ENCODE data around the gene DHRSX. TPM values are rescaled to one million over a fixed set of nuclear protein-coding genes. Genes with fewer than 3 reads are reported as not detected.

Gene DHRSX
- total and polyA plus RNA-seq, 2 of the 13 experiments (the other 11 are each of a cell fraction or from before 2014, with no cell fraction given), result 15.5 to 24.3 TPM

GRCh38 chrX:2497961-2498780, 2.6 kb downstream of the DHRSX start (continued):
- TF ChIP-seq, protein P1, sequence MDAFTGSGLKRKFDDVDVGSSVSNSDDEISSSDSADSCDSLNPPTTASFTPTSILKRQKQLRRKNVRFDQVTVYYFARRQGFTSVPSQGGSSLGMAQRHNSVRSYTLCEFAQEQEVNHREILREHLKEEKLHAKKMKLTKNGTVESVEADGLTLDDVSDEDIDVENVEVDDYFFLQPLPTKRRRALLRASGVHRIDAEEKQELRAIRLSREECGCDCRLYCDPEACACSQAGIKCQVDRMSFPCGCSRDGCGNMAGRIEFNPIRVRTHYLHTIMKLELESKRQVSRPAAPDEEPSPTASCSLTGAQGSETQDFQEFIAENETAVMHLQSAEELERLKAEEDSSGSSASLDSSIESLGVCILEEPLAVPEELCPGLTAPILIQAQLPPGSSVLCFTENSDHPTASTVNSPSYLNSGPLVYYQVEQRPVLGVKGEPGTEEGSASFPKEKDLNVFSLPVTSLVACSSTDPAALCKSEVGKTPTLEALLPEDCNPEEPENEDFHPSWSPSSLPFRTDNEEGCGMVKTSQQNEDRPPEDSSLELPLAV (CRISPR knock-in tag; conservative IDR thresholded peaks at IDR 0.05; ENCODE audit: low read depth), result no peak
- peak; percentile 85 for TF ChIP-seq CEBPB (IDR thresholded peaks at IDR 0.05; ENCODE audit: borderline replicate concordance, low read depth, low read length)
- TF ChIP-seq UBTF (CRISPR knock-in tag; IDR thresholded peaks at IDR 0.05), result no peak
- TF ChIP-seq ZKSCAN5 (CRISPR knock-in tag; IDR thresholded peaks at IDR 0.05), result no peak
- no peak for TF ChIP-seq ZFP36 (IDR thresholded peaks at IDR 0.05; ENCODE audit: borderline replicate concordance, low read depth, low read length, partially characterized antibody)
- TF ChIP-seq MAFK (conservative IDR thresholded peaks at IDR 0.05 in 1 of 2, IDR thresholded peaks at IDR 0.05 in 1 of 2; ENCODE audit: low read length in 2 of 2), result no peak
- peak; percentile 44; the same call in 1 of the 2 replicates for TF ChIP-seq IRF2 (CRISPR knock-in tag; IDR thresholded peaks at IDR 0.05)
- TF ChIP-seq SCMH1 (CRISPR knock-in tag; IDR thresholded peaks at IDR 0.05; ENCODE audit: borderline replicate concordance), result no peak
- TF ChIP-seq, protein P2, sequence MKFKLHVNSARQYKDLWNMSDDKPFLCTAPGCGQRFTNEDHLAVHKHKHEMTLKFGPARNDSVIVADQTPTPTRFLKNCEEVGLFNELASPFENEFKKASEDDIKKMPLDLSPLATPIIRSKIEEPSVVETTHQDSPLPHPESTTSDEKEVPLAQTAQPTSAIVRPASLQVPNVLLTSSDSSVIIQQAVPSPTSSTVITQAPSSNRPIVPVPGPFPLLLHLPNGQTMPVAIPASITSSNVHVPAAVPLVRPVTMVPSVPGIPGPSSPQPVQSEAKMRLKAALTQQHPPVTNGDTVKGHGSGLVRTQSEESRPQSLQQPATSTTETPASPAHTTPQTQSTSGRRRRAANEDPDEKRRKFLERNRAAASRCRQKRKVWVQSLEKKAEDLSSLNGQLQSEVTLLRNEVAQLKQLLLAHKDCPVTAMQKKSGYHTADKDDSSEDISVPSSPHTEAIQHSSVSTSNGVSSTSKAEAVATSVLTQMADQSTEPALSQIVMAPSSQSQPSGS (CRISPR knock-in tag; IDR thresholded peaks at IDR 0.05), result peak; percentile 57; the same call in 1 of the 2 replicates
- TF ChIP-seq KMT2A (CRISPR knock-in tag; IDR thresholded peaks at IDR 0.05), result peak; percentile 62; the same call in 1 of the 2 replicates
- no peak for TF ChIP-seq MBNL3 (CRISPR knock-in tag; conservative IDR thresholded peaks at IDR 0.05)
- TF ChIP-seq TBX3 (IDR thresholded peaks at IDR 0.05; ENCODE audit: borderline replicate concordance), result no peak
- TF ChIP-seq HCFC1 (IDR thresholded peaks at IDR 0.05; ENCODE audit: low read depth, low read length), result no peak
- TF ChIP-seq EP300 (IDR thresholded peaks at IDR 0.05; ENCODE audit: low read depth in 2 of 2, low read length in 2 of 2), result peak in 1 of 2 experiments; percentile 87; a peak in 3 of 4 replicates
- TF ChIP-seq EP300 (CRISPR knock-in tag; IDR thresholded peaks at IDR 0.05; ENCODE audit: borderline replicate concordance), result peak; percentile 44; the same call in 1 of the 2 replicates
- 0 out of 2 replicates have a peak, but pooled peaks have one; percentile 13 for TF ChIP-seq MLXIP (CRISPR knock-in tag; IDR thresholded peaks at IDR 0.05; ENCODE audit: borderline replicate concordance)
- TF ChIP-seq ELF4 (CRISPR knock-in tag; IDR thresholded peaks at IDR 0.05; ENCODE audit: borderline replicate concordance), result no peak
- TF ChIP-seq WIZ (CRISPR knock-in tag; IDR thresholded peaks at IDR 0.05), result no peak
- TF ChIP-seq ZNF441 (CRISPR knock-in tag; IDR thresholded peaks at IDR 0.05; ENCODE audit: borderline replicate concordance), result 0 out of 2 replicates have a peak, but pooled peaks have one; percentile 50
- TF ChIP-seq IKZF1 (IDR thresholded peaks at IDR 0.05), result no peak
- TF ChIP-seq FOXO1 (CRISPR knock-in tag; IDR thresholded peaks at IDR 0.05), result peak; percentile 25; the same call in 1 of the 2 replicates

Data from HepG2 (cell line).